PC-3 (cell line): ENCODE results near the gene TMEM138.

Source experiments
- EZH2 ChIP-seq: fragments of 300-600 bp; sonication (generic); IDR thresholded peaks from one replicate; pipeline ENCODE4 v1.6.1; 2017; ENCODE audit warnings: antibody characterized with exemption, mild to moderate bottlenecking, low read length; ENCODE audit not compliant: unreplicated experiment
- TF ChIP-seq, protein P1 (sequence below): fragments of 300-600 bp; sonication (generic); conservative IDR thresholded peaks from 2 replicates; pipeline ENCODE4 v1.5.1; 2017; ENCODE audit warnings: antibody characterized with exemption, low read depth, mild to moderate bottlenecking, low read length

DNA sequence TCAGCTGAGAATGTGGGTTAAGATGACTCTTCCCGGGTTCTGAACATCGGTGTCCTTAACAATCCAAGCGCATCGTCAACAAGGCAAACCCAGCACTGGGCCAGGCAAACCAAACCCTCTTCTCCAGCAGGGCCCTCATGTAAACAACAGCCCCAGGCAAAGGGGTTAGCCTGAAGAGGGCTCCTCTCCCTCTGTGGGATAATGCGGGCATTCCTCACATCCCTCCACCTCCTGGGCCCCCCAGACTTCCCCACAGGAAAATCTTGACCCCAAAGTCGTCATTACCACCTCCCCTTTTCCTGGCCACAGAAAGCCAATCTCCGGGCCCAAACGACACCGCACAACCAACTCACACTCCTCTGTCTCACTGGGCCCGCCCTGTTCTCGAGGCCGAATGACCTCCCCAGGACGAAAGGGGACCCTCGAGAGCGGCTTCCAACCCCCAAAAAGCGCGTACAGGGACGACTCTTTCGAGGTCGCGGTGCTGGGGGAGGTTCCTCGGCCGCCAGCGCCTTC, 29.8 kb upstream of the TMEM138 start:
- TF ChIP-seq, protein P1, sequence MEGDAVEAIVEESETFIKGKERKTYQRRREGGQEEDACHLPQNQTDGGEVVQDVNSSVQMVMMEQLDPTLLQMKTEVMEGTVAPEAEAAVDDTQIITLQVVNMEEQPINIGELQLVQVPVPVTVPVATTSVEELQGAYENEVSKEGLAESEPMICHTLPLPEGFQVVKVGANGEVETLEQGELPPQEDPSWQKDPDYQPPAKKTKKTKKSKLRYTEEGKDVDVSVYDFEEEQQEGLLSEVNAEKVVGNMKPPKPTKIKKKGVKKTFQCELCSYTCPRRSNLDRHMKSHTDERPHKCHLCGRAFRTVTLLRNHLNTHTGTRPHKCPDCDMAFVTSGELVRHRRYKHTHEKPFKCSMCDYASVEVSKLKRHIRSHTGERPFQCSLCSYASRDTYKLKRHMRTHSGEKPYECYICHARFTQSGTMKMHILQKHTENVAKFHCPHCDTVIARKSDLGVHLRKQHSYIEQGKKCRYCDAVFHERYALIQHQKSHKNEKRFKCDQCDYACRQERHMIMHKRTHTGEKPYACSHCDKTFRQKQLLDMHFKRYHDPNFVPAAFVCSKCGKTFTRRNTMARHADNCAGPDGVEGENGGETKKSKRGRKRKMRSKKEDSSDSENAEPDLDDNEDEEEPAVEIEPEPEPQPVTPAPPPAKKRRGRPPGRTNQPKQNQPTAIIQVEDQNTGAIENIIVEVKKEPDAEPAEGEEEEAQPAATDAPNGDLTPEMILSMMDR = no peak
- TF ChIP-seq EZH2 = no peak
